ENCODE measurements around the gene HOXA4. TPM values are rescaled to one million over a fixed set of nuclear protein-coding genes. Genes with fewer than 3 reads are reported as not detected.

Gene HOXA4
- total RNA-seq, 1 donor from 2014 or later: 0.31 TPM

DNA sequence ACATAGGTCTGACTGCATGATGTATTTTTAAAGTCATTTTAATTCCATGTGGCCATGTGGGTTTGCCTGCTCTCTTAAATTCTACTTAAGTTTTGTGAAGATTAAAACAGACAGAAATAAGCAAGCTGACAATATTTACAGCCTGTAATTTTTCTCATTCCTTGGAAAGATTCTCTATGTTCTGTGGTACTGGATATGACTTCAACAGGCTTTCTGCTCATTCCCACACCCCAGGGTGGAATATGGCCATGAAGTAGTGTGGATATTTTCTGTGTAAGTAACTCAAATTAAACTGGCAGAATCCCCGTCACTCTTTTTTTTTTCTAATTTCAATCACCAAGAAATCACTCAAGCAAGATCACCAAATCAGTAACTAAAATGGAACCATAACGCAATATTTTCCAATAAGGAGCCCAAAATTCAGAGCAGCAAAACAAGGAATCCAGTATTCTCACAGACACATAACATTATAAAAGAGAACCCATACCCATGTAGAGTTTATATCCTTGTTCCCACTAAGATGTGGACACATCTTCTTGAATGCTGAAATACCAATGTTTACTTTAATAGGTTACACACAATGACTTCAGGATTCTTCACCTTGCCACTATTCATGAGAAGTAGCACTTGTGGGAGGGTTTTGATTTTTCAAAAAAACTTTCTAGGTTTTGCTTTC lies 7.2 kb upstream of the HOXA4 start:
- Mint-ChIP-seq H3K27me3 (ENCODE audit: unreplicated experiment) (peaks cover 27% of the 10 kb centered on the region), H3K4me3 (ENCODE audit: unreplicated experiment) (no peak overlapping the region), H3K27ac (ENCODE audit: unreplicated experiment) (no peak overlapping the region), H3K4me1 (ENCODE audit: unreplicated experiment) (peaks cover 33% of the 10 kb centered on the region), H3K36me3 (ENCODE audit: low read depth, unreplicated experiment) (peaks cover 4% of the 10 kb centered on the region), H3K9me3 (ENCODE audit: unreplicated experiment) (no peaks in the 10 kb centered on the region)
- DNase-seq (ENCODE audit: low spot score): no peak
- TF ChIP-seq, protein P1, sequence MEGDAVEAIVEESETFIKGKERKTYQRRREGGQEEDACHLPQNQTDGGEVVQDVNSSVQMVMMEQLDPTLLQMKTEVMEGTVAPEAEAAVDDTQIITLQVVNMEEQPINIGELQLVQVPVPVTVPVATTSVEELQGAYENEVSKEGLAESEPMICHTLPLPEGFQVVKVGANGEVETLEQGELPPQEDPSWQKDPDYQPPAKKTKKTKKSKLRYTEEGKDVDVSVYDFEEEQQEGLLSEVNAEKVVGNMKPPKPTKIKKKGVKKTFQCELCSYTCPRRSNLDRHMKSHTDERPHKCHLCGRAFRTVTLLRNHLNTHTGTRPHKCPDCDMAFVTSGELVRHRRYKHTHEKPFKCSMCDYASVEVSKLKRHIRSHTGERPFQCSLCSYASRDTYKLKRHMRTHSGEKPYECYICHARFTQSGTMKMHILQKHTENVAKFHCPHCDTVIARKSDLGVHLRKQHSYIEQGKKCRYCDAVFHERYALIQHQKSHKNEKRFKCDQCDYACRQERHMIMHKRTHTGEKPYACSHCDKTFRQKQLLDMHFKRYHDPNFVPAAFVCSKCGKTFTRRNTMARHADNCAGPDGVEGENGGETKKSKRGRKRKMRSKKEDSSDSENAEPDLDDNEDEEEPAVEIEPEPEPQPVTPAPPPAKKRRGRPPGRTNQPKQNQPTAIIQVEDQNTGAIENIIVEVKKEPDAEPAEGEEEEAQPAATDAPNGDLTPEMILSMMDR (IDR thresholded peaks at IDR 0.05; ENCODE audit: unreplicated experiment): no peak

DNA sequence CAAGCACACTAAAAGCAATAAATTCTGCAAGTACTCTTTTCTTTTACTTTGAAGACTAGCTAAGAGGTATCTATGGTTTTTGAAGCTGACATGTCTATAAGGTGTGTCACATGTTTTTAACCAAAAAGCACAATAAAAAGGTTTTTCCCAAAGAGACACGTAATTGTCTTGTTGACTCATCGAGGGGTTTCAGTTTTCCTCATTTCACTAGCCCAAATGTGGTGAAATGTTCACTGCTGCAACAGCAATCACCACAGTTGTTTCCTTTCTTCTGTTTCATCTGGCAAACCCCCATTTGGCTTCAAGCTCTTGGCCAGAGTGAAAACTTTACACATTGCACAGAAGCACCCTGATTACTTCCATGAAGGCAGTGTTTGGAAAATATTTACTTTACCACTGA lies 3.8 kb upstream of the HOXA4 start:
- no peak overlapping the region for H3K27ac Mint-ChIP-seq (ENCODE audit: unreplicated experiment)
- H3K4me1 Mint-ChIP-seq (ENCODE audit: unreplicated experiment): peaks cover 23% of the 10 kb centered on the region
- no peaks in the 10 kb centered on the region for H3K9me3 Mint-ChIP-seq (ENCODE audit: unreplicated experiment)
- H3K27me3 Mint-ChIP-seq (ENCODE audit: unreplicated experiment): peaks cover 29% of the 10 kb centered on the region
- H3K36me3 Mint-ChIP-seq (ENCODE audit: low read depth, unreplicated experiment): no peaks in the 10 kb centered on the region
- TF ChIP-seq, protein P1 (IDR thresholded peaks at IDR 0.05; ENCODE audit: unreplicated experiment): no peak
- no peak for DNase-seq (ENCODE audit: low spot score)
- no peak overlapping the region for H3K4me3 Mint-ChIP-seq (ENCODE audit: unreplicated experiment)

DNA sequence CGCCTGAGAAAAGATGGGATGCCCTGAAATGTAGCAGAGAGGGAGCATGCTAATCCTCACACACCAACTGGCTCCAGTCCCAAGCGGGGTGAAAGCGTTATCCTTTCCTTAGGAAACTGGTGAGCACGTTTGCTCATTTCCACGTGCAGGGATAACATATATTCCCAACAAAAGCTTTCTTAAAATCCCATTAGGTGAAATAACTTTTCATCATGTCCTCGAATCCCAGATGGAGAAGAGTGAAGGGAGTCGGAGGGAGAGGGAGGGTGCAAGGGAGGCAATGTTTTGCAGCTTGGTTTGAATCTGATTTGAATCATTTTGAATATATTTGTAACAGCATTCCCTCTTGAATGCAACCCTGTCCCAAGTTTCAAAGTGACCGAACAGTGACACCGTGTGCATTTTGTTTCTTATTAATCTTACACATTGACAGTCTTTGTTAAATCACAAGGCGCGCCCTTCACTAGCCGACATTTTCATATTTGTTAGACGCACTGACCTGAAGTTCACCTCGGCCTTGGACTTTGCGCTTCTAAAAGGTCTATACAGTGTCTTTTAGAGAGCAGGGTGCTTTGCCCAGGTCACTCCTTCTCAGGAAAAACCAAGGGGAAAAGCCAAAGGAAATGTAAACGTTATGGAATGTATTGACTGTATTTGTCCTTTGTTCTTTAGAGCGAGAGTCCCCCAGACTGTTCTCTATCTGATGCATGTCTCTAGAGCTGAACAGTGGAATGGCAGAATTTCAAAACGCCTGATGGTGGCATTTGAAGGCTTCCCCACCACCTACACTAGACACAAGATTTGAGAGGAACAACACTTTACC lies 3.1 kb upstream of the HOXA4 start:
- peaks cover 30% of the 10 kb centered on the region for H3K27me3 Mint-ChIP-seq (ENCODE audit: unreplicated experiment)
- H3K4me1 Mint-ChIP-seq (ENCODE audit: unreplicated experiment): peaks cover 22% of the 10 kb centered on the region
- H3K36me3 Mint-ChIP-seq (ENCODE audit: low read depth, unreplicated experiment): no peaks in the 10 kb centered on the region
- no peak overlapping the region for H3K27ac Mint-ChIP-seq (ENCODE audit: unreplicated experiment)
- TF ChIP-seq, protein P1 (IDR thresholded peaks at IDR 0.05; ENCODE audit: unreplicated experiment): no peak
- DNase-seq (ENCODE audit: low spot score): no peak
- no peaks in the 10 kb centered on the region for H3K9me3 Mint-ChIP-seq (ENCODE audit: unreplicated experiment)
- H3K4me3 Mint-ChIP-seq (ENCODE audit: unreplicated experiment): no peak overlapping the region

DNA sequence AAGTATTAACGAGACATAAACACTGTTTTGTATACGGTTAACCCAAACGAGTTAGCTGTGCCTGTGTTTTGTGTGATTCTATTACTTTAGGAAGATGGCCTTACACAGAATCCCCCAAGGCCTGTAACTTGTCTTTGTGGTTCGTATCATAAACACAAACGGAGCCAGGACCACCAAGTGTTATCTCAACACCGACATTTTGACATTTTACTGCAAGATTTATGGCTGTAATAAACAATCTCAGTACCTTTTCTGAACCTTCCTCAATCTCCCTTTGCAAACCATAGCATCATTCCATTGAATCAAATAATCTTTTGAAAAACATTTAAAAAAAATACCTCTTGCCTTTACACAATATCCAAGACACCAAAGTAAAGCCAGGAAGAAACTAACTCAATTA lies 2.4 kb upstream of the HOXA4 start:
- TF ChIP-seq, protein P1 (IDR thresholded peaks at IDR 0.05; ENCODE audit: unreplicated experiment): no peak
- peaks cover 35% of the 10 kb centered on the region for H3K27me3 Mint-ChIP-seq (ENCODE audit: unreplicated experiment)
- no peak overlapping the region for H3K27ac Mint-ChIP-seq (ENCODE audit: unreplicated experiment)
- H3K4me1 Mint-ChIP-seq (ENCODE audit: unreplicated experiment): peaks cover 20% of the 10 kb centered on the region
- DNase-seq (ENCODE audit: low spot score): no peak
- no peaks in the 10 kb centered on the region for H3K36me3 Mint-ChIP-seq (ENCODE audit: low read depth, unreplicated experiment)
- no peak overlapping the region for H3K4me3 Mint-ChIP-seq (ENCODE audit: unreplicated experiment)
- no peaks in the 10 kb centered on the region for H3K9me3 Mint-ChIP-seq (ENCODE audit: unreplicated experiment)

DNA sequence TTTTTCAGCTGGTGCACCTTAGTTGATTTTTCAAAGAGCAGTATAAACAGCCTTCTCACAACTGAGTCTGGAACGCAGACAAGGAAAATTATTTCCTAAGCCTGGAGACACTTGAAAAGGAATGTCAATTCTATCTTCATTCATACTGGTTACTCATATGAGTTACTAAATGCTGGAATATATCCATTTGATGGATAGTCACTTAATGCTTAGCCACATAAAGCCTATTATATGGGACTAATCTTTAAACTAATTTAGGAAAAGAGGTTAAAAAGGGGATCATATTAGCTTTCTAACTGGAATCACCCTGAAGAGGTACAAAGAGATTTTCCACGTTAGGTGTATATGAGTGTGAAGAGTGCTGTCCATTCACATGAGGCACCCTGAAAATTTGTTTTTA lies 1.7 kb upstream of the HOXA4 start:
- DNase-seq (ENCODE audit: low spot score): no peak
- no peaks in the 10 kb centered on the region for H3K9me3 Mint-ChIP-seq (ENCODE audit: unreplicated experiment)

More for the DNA sequence above, 1.7 kb upstream of the HOXA4 start:
- TF ChIP-seq, protein P1 (IDR thresholded peaks at IDR 0.05; ENCODE audit: unreplicated experiment): no peak
- peaks cover 35% of the 10 kb centered on the region for H3K27me3 Mint-ChIP-seq (ENCODE audit: unreplicated experiment)
- no peak overlapping the region for H3K27ac Mint-ChIP-seq (ENCODE audit: unreplicated experiment)
- H3K4me1 Mint-ChIP-seq (ENCODE audit: unreplicated experiment): peaks cover 20% of the 10 kb centered on the region
- no peak overlapping the region for H3K4me3 Mint-ChIP-seq (ENCODE audit: unreplicated experiment)
- no peaks in the 10 kb centered on the region for H3K36me3 Mint-ChIP-seq (ENCODE audit: low read depth, unreplicated experiment)
